HFF-Myc (cell line): Measurements from ENCODE around the gene ANXA3.
"Not testable (repeated sequence)": the region's sequence is repeated elsewhere in the genome, so short reads cannot be mapped to it uniquely, and the experiment has no call there.

Source experiments
- DNase-seq: peaks from one replicate; pipeline ENCODE4 v3.0.0-alpha.2; 2011; ENCODE audit warnings: low read depth; ENCODE audit errors: extremely low read depth
- H3K4me3 ChIP-seq: replicated peaks from 2 replicates; pipeline ENCODE4 v1.5.1; 2011; ENCODE audit warnings: low read depth, mild to moderate bottlenecking, control low read depth, low read length
- TF ChIP-seq, protein P1 (sequence below): IDR thresholded peaks from 2 replicates; pipeline ENCODE4 v1.5.1; 2012; ENCODE audit warnings: mild to moderate bottlenecking, low read depth, low read length, control low read depth; ENCODE audit errors: missing control alignments

Gene ANXA3

GRCh38 chr4:78534286-78534955 is 17.1 kb upstream of the ANXA3 start:
- DNase-seq, result no peak
- TF ChIP-seq, protein P1, sequence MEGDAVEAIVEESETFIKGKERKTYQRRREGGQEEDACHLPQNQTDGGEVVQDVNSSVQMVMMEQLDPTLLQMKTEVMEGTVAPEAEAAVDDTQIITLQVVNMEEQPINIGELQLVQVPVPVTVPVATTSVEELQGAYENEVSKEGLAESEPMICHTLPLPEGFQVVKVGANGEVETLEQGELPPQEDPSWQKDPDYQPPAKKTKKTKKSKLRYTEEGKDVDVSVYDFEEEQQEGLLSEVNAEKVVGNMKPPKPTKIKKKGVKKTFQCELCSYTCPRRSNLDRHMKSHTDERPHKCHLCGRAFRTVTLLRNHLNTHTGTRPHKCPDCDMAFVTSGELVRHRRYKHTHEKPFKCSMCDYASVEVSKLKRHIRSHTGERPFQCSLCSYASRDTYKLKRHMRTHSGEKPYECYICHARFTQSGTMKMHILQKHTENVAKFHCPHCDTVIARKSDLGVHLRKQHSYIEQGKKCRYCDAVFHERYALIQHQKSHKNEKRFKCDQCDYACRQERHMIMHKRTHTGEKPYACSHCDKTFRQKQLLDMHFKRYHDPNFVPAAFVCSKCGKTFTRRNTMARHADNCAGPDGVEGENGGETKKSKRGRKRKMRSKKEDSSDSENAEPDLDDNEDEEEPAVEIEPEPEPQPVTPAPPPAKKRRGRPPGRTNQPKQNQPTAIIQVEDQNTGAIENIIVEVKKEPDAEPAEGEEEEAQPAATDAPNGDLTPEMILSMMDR, result no peak
- H3K4me3 ChIP-seq, result no peak overlapping the region

DNA sequence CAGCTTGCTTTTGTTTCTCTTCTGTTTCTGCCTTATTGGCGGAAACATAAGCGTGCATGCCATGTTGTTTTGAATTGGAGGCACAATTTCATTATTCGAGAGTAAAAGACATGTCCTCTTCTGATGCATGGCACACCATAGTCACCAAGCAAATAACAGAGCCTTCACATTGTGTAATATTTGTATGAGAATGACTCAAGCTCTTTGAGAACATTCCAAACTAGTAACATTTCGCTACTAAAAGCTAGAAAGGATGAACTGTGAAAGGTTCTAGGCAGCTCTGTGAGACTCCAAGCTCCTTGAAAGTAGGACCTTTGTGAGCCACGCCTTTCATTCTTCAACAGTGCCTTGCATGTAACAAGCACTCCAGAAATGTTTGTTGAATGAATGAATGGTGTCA is 9.2 kb upstream of the ANXA3 start:
- no peak for DNase-seq
- no peak overlapping the region for H3K4me3 ChIP-seq
- TF ChIP-seq, protein P1, result no peak

DNA sequence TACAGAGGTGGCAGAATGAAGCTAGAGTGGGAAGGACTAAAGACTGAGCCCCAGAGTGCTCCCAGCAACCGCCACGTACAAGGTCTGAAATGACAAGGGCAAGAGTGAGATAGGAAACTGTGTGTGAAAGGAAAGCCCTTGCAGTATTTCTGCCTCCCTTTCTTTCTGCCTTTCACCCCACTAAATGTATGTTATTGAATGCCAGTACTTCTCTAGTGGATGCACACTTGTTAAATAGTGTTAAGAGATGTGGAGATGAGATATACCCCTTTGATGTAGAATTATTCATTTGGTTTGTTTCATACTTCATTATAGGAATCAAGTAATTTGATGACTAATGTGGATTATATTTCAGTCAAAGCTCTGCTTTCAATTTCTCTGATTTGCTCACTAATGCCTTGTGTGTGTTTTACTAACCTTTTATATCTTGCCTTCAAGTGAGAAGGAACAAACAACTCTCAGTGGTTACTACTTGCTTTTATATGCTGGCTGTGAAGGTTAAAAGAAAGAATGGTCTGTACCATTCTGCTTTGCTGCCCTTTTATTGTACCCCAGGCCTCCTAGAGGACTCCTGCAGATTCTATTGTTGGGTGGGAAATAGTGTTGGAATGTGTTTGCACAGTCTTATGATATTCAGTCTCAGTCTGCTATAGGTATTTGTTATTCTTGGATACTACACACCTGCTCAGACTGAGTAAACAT is 8.0 kb upstream of the ANXA3 start:
- H3K4me3 ChIP-seq, result no peak overlapping the region
- DNase-seq, result no peak
- TF ChIP-seq, protein P1, result no peak

DNA sequence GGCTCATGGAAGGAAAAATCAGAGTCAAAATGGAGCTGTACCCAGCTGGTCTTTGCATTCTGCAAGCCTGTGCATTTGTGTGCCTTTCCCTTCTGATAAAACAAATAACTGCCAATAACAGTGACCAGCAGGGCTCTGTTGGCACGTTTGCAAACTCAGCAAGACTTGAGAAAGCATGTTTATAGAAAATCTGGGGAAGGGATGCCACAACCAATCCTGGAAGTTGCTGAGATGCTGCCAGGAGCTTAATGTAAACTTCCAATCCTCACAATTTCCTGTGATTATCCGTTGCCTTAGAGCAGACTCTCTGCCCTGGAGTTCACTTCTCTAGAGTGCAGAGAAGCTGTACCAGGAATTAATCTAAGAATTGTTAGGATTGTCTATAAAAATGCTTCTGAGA is 6.9 kb upstream of the ANXA3 start:
- H3K4me3 ChIP-seq, result no peak overlapping the region
- TF ChIP-seq, protein P1, result no peak
- DNase-seq, result no peak

GRCh38 chr4:78545275-78546246 is 6.0 kb upstream of the ANXA3 start:
- TF ChIP-seq, protein P1, result no peak
- no peak for DNase-seq
- H3K4me3 ChIP-seq, result no peak overlapping the region

- DNase-seq, result not testable (repeated sequence)
Measured at GRCh38 chr4:78547899-78548298, 3.7 kb upstream of the ANXA3 start.

DNA sequence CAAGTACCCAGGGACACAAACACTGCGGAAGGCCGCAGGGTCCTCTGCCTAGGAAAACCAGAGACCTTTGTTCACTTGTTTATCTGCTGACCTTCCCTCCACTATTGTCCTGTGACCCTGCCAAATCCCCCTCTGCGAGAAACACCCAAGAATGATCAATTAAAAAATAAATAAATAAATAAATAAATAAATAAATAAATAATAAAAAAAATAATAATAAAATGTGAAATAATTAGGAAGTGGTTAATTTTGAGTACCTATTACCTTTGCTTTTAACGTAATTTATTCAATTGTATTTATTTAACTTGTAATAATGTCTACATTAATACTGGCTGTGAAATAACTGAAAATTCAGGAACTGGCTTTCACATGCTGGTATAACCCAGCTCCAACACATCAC is 2.7 kb upstream of the ANXA3 start:
- not testable (repeated sequence) for DNase-seq, H3K4me3 ChIP-seq

More at GRCh38 chr4:78547899-78548298, 3.7 kb upstream of the ANXA3 start:
- H3K4me3 ChIP-seq, result not testable (repeated sequence)
